Lower leg skin (tissue), 4 donors: ENCODE data around the gene PHLPP2. TPM values are rescaled to one million over a fixed set of nuclear protein-coding genes. Genes with fewer than 3 reads are reported as not detected.

ENCODE experiments used
- DNase-seq, 2 donors: peaks; one replicate each; pipeline ENCODE4 v3.0.0-alpha.2; 2019; ENCODE audit warnings: low spot score in 2 of 2
- H3K4me3 ChIP-seq: fragments of 200-600 bp; sonication (generic); 2 replicates; pipeline ENCODE4 v1.5.1; 2017; ENCODE audit warnings: mild to moderate bottlenecking, low read depth; ENCODE audit not compliant: poor library complexity, severe bottlenecking
- CTCF ChIP-seq, 3 donors: fragments of 450-650 bp; IDR thresholded peaks; one replicate each; pipeline ENCODE4 v1.5.1; 2016; ENCODE audit warnings: antibody characterized with exemption in 3 of 3, mild to moderate bottlenecking in 3 of 3, moderate library complexity in 2 of 3
- POLR2A ChIP-seq, 2 donors: fragments of 450-650 bp; IDR thresholded peaks; one replicate each; pipeline ENCODE4 v1.6.1; 2016 to 2017; ENCODE audit warnings: antibody characterized with exemption in 2 of 2, mild to moderate bottlenecking in 1 of 2, moderate library complexity in 1 of 2
- WGBS, 2 donors: methylation state at CpG; one replicate each; pipeline ENCODE4 v1.1.5; 2018; 5-methylcytosine and 5-hydroxymethylcytosine counted together
- intact Hi-C: fragments of 100-400 bp; cut with DNase I; formaldehyde crosslinking; loops from one replicate; pipeline ENCODE4 v1.15.0; 2023; ENCODE audit warnings: low total_unique reads
- total RNA-seq, 4 donors: library from RNA; depleted of rRNA; stranded (reverse); fragments of >200 nt; gene quantifications; one replicate each; pipeline ENCODE4 v1.1.0, GENCODE V29; 2016

PHLPP2 gene
- total RNA-seq, 4 donors from 2014 or later: 2.0 to 4.9 (median 4.1) TPM

- H3K4me3 ChIP-seq: no peak overlapping the region
- no peak for DNase-seq
- intact Hi-C loops: no loop called here
- 95% methylated on average over 4 of the region's 4 CpGs for WGBS, 2 donors
- TF ChIP-seq CTCF (IDR thresholded peaks at IDR 0.05): no peak
- no peak for TF ChIP-seq POLR2A (IDR thresholded peaks at IDR 0.05)
These were observed 14.4 kb upstream of the PHLPP2 start for GRCh38 chr16:71738855-71739254.

GRCh38 chr16:71737501-71737900, 13.0 kb upstream of the PHLPP2 start:
- TF ChIP-seq CTCF (IDR thresholded peaks at IDR 0.05) (no peak), POLR2A (IDR thresholded peaks at IDR 0.05) (no peak)
- intact Hi-C loops: no loop called here
- H3K4me3 ChIP-seq: no peak overlapping the region
- 95 to 97% methylated on average over 6 of the region's 6 CpGs for WGBS, 2 donors
- no peak for DNase-seq

- TF ChIP-seq POLR2A (IDR thresholded peaks at IDR 0.05): no peak
- no peak for TF ChIP-seq CTCF (IDR thresholded peaks at IDR 0.05)
- H3K4me3 ChIP-seq: no peak overlapping the region
- intact Hi-C loops: no loop called here
- no peak for DNase-seq
- WGBS, 2 donors: 84 to 89% methylated on average over 5 of the region's 5 CpGs
These were observed 10.0 kb upstream of the PHLPP2 start for GRCh38 chr16:71734511-71734910.

- intact Hi-C loops: no loop called here
- WGBS, 2 donors: 78 to 91% methylated on average over 3 of the region's 3 CpGs
These were observed 8.1 kb upstream of the PHLPP2 start for GRCh38 chr16:71732587-71732986.

GRCh38 chr16:71727551-71728324, 3.2 kb upstream of the PHLPP2 start:
- 82 to 83% methylated on average over 8 of the region's 8 CpGs for WGBS, 2 donors
- TF ChIP-seq CTCF (IDR thresholded peaks at IDR 0.05): no peak
- no peak for TF ChIP-seq POLR2A (IDR thresholded peaks at IDR 0.05)
- no peak overlapping the region for H3K4me3 ChIP-seq
- no peak for DNase-seq
- intact Hi-C loops: no loop called here

More at GRCh38 chr16:71732587-71732986, 8.1 kb upstream of the PHLPP2 start:
- TF ChIP-seq POLR2A (IDR thresholded peaks at IDR 0.05): no peak
- no peak for TF ChIP-seq CTCF (IDR thresholded peaks at IDR 0.05)
- DNase-seq: no peak
- H3K4me3 ChIP-seq: no peak overlapping the region
